ENCODE data around the gene CCND1.

Gene CCND1

DNA sequence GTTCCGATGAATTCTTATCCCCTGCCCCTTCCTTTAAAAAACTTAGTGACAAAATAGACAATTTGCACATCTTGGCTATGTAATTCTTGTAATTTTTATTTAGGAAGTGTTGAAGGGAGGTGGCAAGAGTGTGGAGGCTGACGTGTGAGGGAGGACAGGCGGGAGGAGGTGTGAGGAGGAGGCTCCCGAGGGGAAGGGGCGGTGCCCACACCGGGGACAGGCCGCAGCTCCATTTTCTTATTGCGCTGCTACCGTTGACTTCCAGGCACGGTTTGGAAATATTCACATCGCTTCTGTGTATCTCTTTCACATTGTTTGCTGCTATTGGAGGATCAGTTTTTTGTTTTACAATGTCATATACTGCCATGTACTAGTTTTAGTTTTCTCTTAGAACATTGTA lies 12.0 kb downstream of the CCND1 start:
- DNase-seq (ENCODE audit: low read depth in 2 of 2) = no peak

DNA sequence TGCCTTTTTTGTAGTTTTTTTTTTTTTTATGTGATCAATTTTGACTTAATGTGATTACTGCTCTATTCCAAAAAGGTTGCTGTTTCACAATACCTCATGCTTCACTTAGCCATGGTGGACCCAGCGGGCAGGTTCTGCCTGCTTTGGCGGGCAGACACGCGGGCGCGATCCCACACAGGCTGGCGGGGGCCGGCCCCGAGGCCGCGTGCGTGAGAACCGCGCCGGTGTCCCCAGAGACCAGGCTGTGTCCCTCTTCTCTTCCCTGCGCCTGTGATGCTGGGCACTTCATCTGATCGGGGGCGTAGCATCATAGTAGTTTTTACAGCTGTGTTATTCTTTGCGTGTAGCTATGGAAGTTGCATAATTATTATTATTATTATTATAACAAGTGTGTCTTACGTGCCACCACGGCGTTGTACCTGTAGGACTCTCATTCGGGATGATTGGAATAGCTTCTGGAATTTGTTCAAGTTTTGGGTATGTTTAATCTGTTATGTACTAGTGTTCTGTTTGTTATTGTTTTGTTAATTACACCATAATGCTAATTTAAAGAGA lies 12.5 kb downstream of the CCND1 start:
- DNase-seq (ENCODE audit: low read depth in 2 of 2) = no peak

DNA sequence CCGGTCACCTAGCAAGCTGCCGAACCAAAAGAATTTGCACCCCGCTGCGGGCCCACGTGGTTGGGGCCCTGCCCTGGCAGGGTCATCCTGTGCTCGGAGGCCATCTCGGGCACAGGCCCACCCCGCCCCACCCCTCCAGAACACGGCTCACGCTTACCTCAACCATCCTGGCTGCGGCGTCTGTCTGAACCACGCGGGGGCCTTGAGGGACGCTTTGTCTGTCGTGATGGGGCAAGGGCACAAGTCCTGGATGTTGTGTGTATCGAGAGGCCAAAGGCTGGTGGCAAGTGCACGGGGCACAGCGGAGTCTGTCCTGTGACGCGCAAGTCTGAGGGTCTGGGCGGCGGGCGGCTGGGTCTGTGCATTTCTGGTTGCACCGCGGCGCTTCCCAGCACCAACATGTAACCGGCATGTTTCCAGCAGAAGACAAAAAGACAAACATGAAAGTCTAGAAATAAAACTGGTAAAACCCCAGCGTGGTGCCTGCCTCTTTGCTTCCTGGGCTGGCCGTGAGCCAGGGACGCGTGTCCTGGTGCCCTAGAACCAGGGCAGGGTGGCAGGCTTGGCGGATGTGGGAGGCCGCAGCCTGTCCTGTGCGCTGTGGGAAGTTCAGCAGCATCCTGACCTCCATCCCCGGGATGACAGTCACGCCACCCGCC lies 13.2 kb downstream of the CCND1 start:
- no peak for DNase-seq (ENCODE audit: low read depth in 2 of 2)

DNA sequence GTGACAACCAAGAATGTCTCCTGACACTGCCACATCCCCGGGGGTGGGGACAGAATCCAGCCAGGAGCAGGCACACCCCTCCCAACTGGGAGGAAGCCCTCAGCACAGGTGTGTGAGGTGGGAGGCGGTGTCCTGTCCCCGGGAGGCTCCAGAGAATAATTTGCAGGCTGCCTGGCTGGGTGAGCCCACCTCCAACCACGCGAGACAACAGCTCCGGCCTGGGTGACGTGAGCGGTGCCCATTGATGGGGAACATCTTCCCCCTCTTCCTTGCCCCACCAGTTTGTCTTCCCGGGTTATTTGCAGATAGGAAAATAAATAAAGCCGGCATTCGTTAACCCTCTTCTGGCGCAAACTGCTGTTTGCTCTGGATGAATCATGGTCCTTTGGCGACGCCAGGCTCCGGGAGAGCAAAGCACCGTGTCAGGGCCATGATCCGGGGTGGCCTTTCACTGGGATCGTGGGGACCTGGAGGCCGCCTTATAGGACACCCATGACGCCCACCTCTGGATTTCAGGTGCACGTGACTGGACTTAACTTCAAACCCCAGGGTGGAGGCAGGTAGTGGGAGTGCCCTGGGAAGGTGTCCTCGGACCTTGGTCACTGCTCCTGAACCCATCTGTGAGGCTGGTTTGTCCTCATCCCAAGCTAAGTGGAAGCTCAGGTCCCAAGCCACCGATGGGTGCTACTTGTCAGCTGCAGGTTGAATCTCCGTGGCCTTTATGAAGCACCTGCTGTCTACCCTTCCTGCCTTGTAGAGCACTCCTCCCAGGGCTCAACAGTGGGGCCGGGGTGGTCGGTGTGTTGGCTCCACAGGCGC lies 13.9 kb downstream of the CCND1 start:
- DNase-seq (ENCODE audit: low read depth in 2 of 2) = no peak

DNA sequence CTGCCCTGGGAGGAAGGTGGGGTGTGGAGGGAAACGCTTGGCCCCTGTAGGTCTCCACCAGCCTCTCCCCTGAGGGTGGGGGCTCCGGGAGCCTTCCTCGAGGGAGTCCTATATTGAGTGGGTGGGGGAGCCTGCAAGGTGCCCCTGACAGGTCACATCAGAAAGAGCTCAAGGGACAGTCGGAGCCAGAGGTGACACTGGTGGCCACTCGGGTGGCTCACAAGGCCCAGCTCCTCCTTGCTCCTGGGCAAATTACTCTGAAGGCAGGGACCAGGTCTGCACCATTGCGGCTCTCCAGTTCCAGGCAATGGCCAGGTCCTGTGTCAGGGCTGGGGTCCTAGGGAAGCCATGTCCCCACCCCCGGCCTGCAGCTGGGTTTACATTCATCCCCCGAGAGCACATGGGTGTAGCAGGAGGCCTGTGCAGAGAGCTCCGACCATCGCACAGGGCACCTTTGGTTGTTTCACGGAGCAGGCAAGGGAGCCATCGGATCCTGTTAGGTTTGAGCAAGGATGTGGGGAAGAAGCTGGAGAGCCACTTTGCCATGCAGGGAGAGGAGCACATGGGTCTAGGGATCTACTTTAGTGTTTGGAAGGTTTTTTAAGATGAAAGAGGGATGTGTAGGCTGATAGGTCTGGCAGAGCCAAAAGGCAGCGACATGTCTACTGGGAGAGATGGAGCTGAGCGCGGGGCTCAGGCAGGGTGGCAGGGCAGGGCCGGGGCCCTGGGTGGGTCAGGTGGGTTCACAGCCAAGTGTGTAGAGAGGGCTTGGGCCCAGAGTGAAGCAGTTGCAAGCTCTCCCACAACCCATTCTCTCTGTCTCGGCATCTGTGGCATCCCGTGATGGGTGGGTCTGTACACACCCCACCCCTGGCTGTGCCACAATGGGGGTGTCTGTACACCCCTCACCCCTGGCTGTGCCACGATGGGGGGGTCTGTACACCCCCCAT lies 14.8 kb downstream of the CCND1 start:
- no peak for DNase-seq (ENCODE audit: low read depth in 2 of 2)

DNA sequence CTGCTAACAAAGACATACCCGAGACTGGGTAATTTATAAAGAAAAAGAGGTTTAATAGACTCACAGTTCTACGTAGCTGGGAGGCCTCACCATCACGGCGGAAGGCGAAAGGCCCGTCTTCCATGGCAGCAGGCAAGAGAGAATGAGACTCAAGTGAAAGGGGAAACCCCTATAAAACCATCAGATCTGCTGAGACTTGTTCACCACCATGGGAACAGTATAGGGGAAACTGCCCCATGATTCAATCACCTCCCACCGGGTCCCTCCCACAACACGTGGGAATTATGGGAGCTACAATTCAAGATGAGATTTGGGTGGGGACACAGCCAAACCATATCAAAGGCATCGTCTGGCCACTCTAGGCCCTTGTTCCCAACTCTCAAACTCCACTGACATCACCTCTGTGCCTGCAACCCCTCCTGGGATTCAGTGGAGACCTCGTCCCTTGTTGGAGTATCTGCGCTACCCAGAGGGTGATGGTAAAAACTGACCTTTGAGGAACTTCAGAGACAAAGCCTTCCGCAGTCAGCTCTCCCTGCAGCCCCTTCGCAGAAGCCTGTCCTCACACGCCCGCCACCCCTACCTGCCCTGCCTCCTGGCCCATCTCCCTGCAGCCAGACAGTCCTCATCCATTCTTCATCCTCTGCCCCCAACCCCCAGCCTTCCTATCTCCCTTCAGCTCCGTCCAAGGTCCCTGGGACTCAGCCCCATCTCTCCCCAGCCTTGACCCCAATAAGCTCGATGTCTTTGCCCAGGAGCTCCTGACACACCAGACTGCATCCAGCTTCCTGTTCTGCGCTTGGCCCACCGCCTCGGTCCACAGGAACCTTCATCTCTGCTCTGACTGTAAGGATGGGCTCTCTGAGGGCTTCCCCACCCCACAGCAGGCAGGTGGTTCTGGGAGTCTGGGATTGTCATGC lies 15.8 kb downstream of the CCND1 start:
- DNase-seq (ENCODE audit: low read depth in 2 of 2) = no peak

DNA sequence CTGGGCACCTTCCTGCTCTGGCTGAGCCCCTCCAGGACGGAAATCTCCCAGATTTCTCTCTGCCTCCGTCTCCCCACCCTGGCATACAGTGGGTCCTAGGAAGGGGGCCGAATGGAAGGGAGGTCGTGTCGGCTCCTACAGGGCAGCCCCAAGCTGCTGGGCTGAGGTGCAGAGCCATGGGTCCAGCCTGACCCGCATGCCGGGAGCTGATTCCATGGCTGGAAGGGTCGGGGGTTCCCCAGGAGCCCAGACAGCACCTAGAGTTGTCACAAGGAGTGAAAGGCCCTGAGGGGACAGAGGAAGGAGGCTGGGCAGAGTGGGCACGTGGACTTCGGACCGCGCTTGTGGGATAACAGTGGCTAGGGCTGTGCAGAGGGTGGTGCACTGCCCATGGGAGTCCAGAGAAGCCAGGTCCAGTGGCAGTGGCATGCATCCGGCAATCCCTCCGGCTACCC lies 16.5 kb downstream of the CCND1 start:
- DNase-seq (ENCODE audit: low read depth in 2 of 2) = no peak

- DNase-seq (ENCODE audit: low read depth in 2 of 2) = no peak
Measured at GRCh38 chr11:69657911-69658625, 17.1 kb downstream of the CCND1 start.

- DNase-seq (ENCODE audit: low read depth in 2 of 2) = no peak
Measured at GRCh38 chr11:69658626-69659450, 17.9 kb downstream of the CCND1 start.

- DNase-seq (ENCODE audit: low read depth in 2 of 2) = no peak
Measured at GRCh38 chr11:69659591-69659990, 18.6 kb downstream of the CCND1 start.

DNA sequence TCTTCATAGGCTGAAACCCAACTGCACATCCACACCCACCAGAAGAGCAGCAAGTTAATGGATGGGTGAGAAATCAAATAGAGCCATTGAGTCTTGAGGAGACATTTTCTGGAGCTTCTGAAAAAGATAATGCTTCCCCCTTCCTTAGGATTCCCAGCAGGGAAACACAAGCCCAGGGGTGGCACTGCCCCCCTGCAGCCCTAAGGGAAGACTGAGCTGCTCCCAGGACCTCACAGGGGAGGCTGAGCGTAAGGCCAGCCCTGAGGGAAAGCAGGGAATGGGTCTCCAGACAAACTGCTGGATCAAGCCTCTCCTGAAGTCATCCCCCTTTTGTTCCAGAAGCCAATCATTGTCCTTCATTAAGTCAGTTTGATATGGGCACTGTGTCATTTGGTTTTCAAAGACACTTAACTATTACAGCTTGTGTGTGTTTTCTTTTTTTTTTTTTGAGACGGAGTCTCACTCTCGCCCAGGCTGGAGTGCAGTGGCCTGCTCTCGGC lies 19.1 kb downstream of the CCND1 start:
- no peak for DNase-seq (ENCODE audit: low read depth in 2 of 2)

DNA sequence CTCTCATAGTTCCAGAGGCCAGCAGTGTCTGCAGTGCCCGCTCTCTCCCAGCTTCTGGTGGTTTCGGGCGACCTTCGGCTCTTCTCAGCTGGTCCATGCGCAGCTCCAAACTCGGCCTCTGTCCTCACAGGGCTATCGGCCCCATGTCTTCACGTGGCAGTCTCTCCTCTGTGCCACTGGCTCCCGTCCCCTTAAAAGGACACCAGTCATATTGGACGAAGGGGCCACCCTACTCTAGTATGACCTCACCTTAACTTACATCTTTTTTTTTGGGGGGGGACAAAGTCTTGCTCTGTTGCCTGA lies 20.4 kb downstream of the CCND1 start:
- no peak for DNase-seq (ENCODE audit: low read depth in 2 of 2)

DNA sequence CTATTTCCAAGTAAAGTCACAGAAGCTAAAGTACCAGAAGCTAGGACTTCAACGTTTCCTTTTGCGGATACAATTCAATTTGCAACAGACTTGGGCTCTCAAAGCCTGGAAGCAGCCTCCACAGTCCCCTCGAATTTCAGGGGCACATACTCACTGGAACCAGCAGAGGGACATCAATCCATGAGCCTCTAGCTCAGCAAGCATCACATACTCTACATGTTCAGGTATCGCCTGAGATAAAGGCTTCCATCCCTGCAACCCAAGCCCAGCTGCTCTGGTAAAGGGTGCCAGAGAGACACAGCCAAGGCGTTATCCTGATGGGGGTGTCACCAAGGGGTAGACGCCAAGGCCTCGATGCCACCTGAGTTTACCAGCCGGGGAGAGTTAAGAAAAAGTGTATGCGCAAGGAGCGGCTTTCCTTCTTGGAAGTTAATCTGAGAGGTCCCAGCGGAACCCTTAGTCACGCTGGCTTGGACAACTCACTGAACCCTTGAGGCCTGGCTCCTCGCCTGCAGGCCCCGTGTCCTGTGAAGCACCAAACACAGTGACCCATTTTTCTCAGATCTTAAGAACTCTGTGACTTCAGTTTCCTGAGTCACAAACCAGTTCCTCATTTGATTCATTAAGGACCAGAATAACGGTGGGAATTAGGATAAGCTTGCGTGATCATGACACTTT lies 21.2 kb downstream of the CCND1 start:
- no peak for DNase-seq (ENCODE audit: low read depth in 2 of 2)

- DNase-seq (ENCODE audit: low read depth in 2 of 2) = no peak
Measured at GRCh38 chr11:69662806-69663205, 21.9 kb downstream of the CCND1 start.

GRCh38 chr11:69663326-69663725 lies 22.4 kb downstream of the CCND1 start:
- no peak for DNase-seq (ENCODE audit: low read depth in 2 of 2)

GRCh38 chr11:69664103-69664775 lies 23.3 kb downstream of the CCND1 start:
- no peak for DNase-seq (ENCODE audit: low read depth in 2 of 2)

DNA sequence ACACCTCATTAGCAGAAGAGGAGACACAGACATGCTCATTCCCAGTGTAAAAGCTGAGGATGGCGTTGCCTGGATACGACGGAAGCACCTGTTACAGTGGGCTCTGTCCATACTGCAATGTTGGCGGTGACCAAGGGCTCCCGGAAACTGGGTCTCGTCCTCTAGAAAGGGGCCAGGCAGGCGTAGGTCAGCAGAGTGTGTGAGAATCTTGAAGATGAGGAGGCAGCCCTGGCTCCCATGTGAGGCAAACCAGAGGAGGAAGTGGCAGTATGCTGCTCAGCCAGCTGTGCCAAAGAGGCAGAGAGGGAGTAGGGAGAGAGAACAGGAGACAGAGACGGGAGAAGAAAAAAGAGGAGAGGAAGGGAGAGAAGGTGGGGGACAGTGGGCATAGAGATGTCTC lies 23.9 kb downstream of the CCND1 start:
- DNase-seq (ENCODE audit: low read depth in 2 of 2) = no peak

GRCh38 chr11:69665669-69666068 lies 24.7 kb downstream of the CCND1 start:
- no peak for DNase-seq (ENCODE audit: low read depth in 2 of 2)
